NT2/D1 (cell line): ENCODE results near the gene DYNLRB1.

Experiments used
- DNase-seq: peaks from one replicate; pipeline ENCODE4 v3.0.0-alpha.2; 2011; ENCODE audit warnings: low read depth, low spot score
- H3K27me3 ChIP-seq: 2 replicates; pipeline ENCODE4 v1.6.0; 2011; ENCODE audit warnings: mild to moderate bottlenecking; ENCODE audit not compliant: insufficient read length, insufficient read depth
- H3K36me3 ChIP-seq: 2 replicates; pipeline ENCODE4 v1.6.1; 2011; ENCODE audit warnings: mild to moderate bottlenecking, low read length, mixed read lengths; ENCODE audit not compliant: insufficient read depth, insufficient read length
- H3K4me1 ChIP-seq: 2 replicates; pipeline ENCODE4 v1.5.1; 2011; ENCODE audit not compliant: insufficient read depth, insufficient read length
- H3K4me3 ChIP-seq: 2 replicates; pipeline ENCODE4 v1.5.1; 2011; ENCODE audit warnings: low read depth; ENCODE audit not compliant: insufficient read length
- H3K9ac ChIP-seq: 2 replicates; pipeline ENCODE4 v1.6.0; 2011; ENCODE audit warnings: low read depth; ENCODE audit not compliant: insufficient read length
- H3K9me3 ChIP-seq: 2 replicates; pipeline ENCODE4 v1.5.1; 2011; ENCODE audit warnings: mild to moderate bottlenecking, low read length; ENCODE audit not compliant: insufficient read depth
- SUZ12 ChIP-seq: IDR thresholded peaks from 2 replicates; pipeline ENCODE4 v1.6.1; 2011; ENCODE audit not compliant: insufficient read length, insufficient read depth; ENCODE audit errors: extremely low read depth
- YY1 ChIP-seq: IDR thresholded peaks from 2 replicates; pipeline ENCODE4 v1.6.1; 2011; ENCODE audit not compliant: insufficient read length, insufficient read depth
- ZNF274 ChIP-seq: IDR thresholded peaks from 2 replicates; pipeline ENCODE4 v1.6.1; 2011; ENCODE audit warnings: mild to moderate bottlenecking, low read depth, low read length

DYNLRB1 gene

GRCh38 chr20:34573541-34574300 lies 57.5 kb downstream of the DYNLRB1 start:
- Histone ChIP-seq H3K27me3 (no peaks in the 10 kb centered on the region), H3K4me3 (no peak overlapping the region), H3K36me3 (peaks cover 17% of the 10 kb centered on the region), H3K4me1 (peaks cover 1% of the 10 kb centered on the region), H3K9me3 (no peaks in the 10 kb centered on the region), H3K9ac (no peak overlapping the region)
- TF ChIP-seq ZNF274 (no peak), YY1 (no peak), SUZ12 (no peak)
- DNase-seq = no peak

GRCh38 chr20:34574426-34574825 lies 58.2 kb downstream of the DYNLRB1 start:
- Histone ChIP-seq H3K4me1 (no peaks in the 10 kb centered on the region), H3K4me3 (no peak overlapping the region), H3K9me3 (no peaks in the 10 kb centered on the region), H3K27me3 (no peaks in the 10 kb centered on the region), H3K36me3 (peaks cover 17% of the 10 kb centered on the region), H3K9ac (no peak overlapping the region)
- no peak for DNase-seq
- TF ChIP-seq YY1 (no peak), SUZ12 (no peak), ZNF274 (no peak)

GRCh38 chr20:34574861-34575260 lies 58.6 kb downstream of the DYNLRB1 start:
- Histone ChIP-seq H3K36me3 (peaks cover 17% of the 10 kb centered on the region), H3K9me3 (no peaks in the 10 kb centered on the region), H3K27me3 (no peaks in the 10 kb centered on the region), H3K4me3 (no peak overlapping the region), H3K9ac (no peak overlapping the region), H3K4me1 (no peaks in the 10 kb centered on the region)
- DNase-seq = no peak
- TF ChIP-seq ZNF274 = no peak
- no peak for TF ChIP-seq SUZ12
- TF ChIP-seq YY1 = no peak

- peaks cover 17% of the 10 kb centered on the region for H3K36me3 ChIP-seq
- no peaks in the 10 kb centered on the region for H3K27me3 ChIP-seq
- no peak for DNase-seq
- H3K4me1 ChIP-seq = no peaks in the 10 kb centered on the region
- no peak overlapping the region for H3K9ac ChIP-seq
- H3K9me3 ChIP-seq = no peaks in the 10 kb centered on the region
- no peak for TF ChIP-seq ZNF274
- no peak for TF ChIP-seq SUZ12
- no peak for TF ChIP-seq YY1
- no peak overlapping the region for H3K4me3 ChIP-seq
Measured at GRCh38 chr20:34575271-34575670, 59.0 kb downstream of the DYNLRB1 start.

- no peak for TF ChIP-seq YY1
- no peak for TF ChIP-seq SUZ12
- no peak for TF ChIP-seq ZNF274
- H3K9me3 ChIP-seq = no peaks in the 10 kb centered on the region
- H3K4me1 ChIP-seq = no peaks in the 10 kb centered on the region
- H3K4me3 ChIP-seq = no peak overlapping the region
- DNase-seq = no peak
- no peak overlapping the region for H3K9ac ChIP-seq
- H3K27me3 ChIP-seq = no peaks in the 10 kb centered on the region
- H3K36me3 ChIP-seq = peaks cover 20% of the 10 kb centered on the region
Measured at GRCh38 chr20:34575756-34576155, 59.5 kb downstream of the DYNLRB1 start.

- TF ChIP-seq YY1 (no peak), ZNF274 (no peak), SUZ12 (no peak)
- Histone ChIP-seq H3K9ac (no peak overlapping the region), H3K9me3 (no peaks in the 10 kb centered on the region), H3K27me3 (no peaks in the 10 kb centered on the region), H3K4me3 (no peak overlapping the region), H3K4me1 (peaks cover 7% of the 10 kb centered on the region), H3K36me3 (peaks cover 27% of the 10 kb centered on the region)
- no peak for DNase-seq
Measured at GRCh38 chr20:34577061-34577460, 60.8 kb downstream of the DYNLRB1 start.

GRCh38 chr20:34578025-34578424 lies 61.8 kb downstream of the DYNLRB1 start:
- Histone ChIP-seq H3K4me3 (no peak overlapping the region), H3K4me1 (peaks cover 12% of the 10 kb centered on the region), H3K27me3 (no peaks in the 10 kb centered on the region), H3K9me3 (no peaks in the 10 kb centered on the region), H3K9ac (no peak overlapping the region), H3K36me3 (peaks cover 32% of the 10 kb centered on the region)
- TF ChIP-seq ZNF274 (no peak), YY1 (no peak), SUZ12 (no peak)
- no peak for DNase-seq

GRCh38 chr20:34578521-34578920 lies 62.3 kb downstream of the DYNLRB1 start:
- H3K9ac ChIP-seq = no peak overlapping the region
- H3K4me1 ChIP-seq = peaks cover 12% of the 10 kb centered on the region
- no peaks in the 10 kb centered on the region for H3K27me3 ChIP-seq
- peaks cover 29% of the 10 kb centered on the region for H3K36me3 ChIP-seq
- no peak for DNase-seq
- TF ChIP-seq YY1 = no peak
- no peak for TF ChIP-seq SUZ12
- TF ChIP-seq ZNF274 = no peak
- no peaks in the 10 kb centered on the region for H3K9me3 ChIP-seq
- no peak overlapping the region for H3K4me3 ChIP-seq
